K562 (cell line): Measurements from ENCODE around the gene CCDC85B. TPM values are rescaled to one million over a fixed set of nuclear protein-coding genes. Genes with fewer than 3 reads are reported as not detected.
A peak's percentile ranks its signal among the peaks of the same experiment; 100 is the strongest.

Experiments
- FOXK2 ChIP-seq, 2 experiments: fragments of 450-650 bp; IDR thresholded peaks in 1 of 2; conservative IDR thresholded peaks in 1 of 2; 2 replicates each; pipeline ENCODE4 v1.6.1; 2016; ENCODE audit warnings: low read depth in 2 of 2, mild to moderate bottlenecking in 1 of 2
- HNRNPH1 ChIP-seq: fragments of 200-400 bp; formaldehyde crosslinking; optimal IDR thresholded peaks from 2 replicates; pipeline ENCODE3; 2017; ENCODE audit warnings: low read depth, mild to moderate bottlenecking, low read length, moderate library complexity
- HNRNPUL1 ChIP-seq: fragments of 200-400 bp; formaldehyde crosslinking; IDR thresholded peaks from 2 replicates; pipeline ENCODE4 v1.6.1; 2017; ENCODE audit warnings: low read length
- KAT8 ChIP-seq: fragments of 450-650 bp; IDR thresholded peaks from 2 replicates; pipeline ENCODE4 v1.6.1; 2016; ENCODE audit warnings: low read depth, mild to moderate bottlenecking
- MBD1 ChIP-seq: fragments of 250-450 bp; sonication (Bioruptor Pico); IDR thresholded peaks from 2 replicates; pipeline ENCODE4 v1.8.0; 2022; ENCODE audit warnings: inconsistent platforms
- MEIS2 ChIP-seq: fragments of 450-650 bp; IDR thresholded peaks from 2 replicates; pipeline ENCODE4 v1.6.1; 2014; ENCODE audit warnings: mild to moderate bottlenecking; ENCODE audit not compliant: partially characterized antibody
- RB1 ChIP-seq: fragments of 450-650 bp; IDR thresholded peaks from 2 replicates; pipeline ENCODE4 v1.6.1; 2017; ENCODE audit warnings: low read depth, mild to moderate bottlenecking
- RFX7 ChIP-seq: fragments of 250-450 bp; sonication (Bioruptor Pico); IDR thresholded peaks from 2 replicates; pipeline ENCODE4 v1.5.1; 2021; ENCODE audit warnings: mild to moderate bottlenecking
- ZBTB2 ChIP-seq: fragments of 450-650 bp; IDR thresholded peaks from 2 replicates; pipeline ENCODE4 v1.6.1; 2016; ENCODE audit warnings: antibody characterized with exemption
- ZNF121 ChIP-seq: sonication (generic); formaldehyde crosslinking; conservative IDR thresholded peaks from 2 replicates; pipeline ENCODE4 v1.8.0; 2022; ENCODE audit warnings: missing genetic modification reagents
- ZNF318 ChIP-seq, 2 experiments: fragments of 450-650 bp; IDR thresholded peaks; 2 replicates each; pipeline ENCODE4 v1.6.1; 2016; ENCODE audit warnings: mild to moderate bottlenecking in 2 of 2, borderline replicate concordance in 1 of 2, low read depth in 1 of 2, moderate library complexity in 1 of 2
- ZNF511 ChIP-seq: sonication (generic); formaldehyde crosslinking; IDR thresholded peaks from 2 replicates; pipeline ENCODE4 v1.8.0; 2022; ENCODE audit warnings: mild to moderate bottlenecking, missing genetic modification reagents
- ZNF668 ChIP-seq: fragments of 250-450 bp; sonication (Bioruptor Pico); IDR thresholded peaks from 2 replicates; pipeline ENCODE4 v1.8.0; 2022; ENCODE audit warnings: mild to moderate bottlenecking, inconsistent platforms
- polyA plus RNA-seq, 8 experiments: library from polyadenylated mRNA; depleted of rRNA in 4 of 8; stranded (reverse) in 5 of 8; unstranded in 3 of 8; fragments of >200 nt; fragmentation: Nextera tagmentation in 2 of 8; fragmentation: Illumina TruSeq in 1 of 8; extraction: Ambion mirVana in 2 of 8; extraction: Trizol in 1 of 8; gene quantifications; 2 replicates each; pipeline versions ENCODE4 v1.2.1 to v1.2.3, GENCODE V29; 2011 to 2014; ENCODE audit warnings: inconsistent platforms in 1 of 8, missing spikeins in 1 of 8
- total RNA-seq, 7 experiments: library from RNA; depleted of rRNA in 6 of 7; stranded (reverse); fragments of >200 nt in 6 of 7; fragmentation: Illumina TruSeq in 2 of 7; extraction: Trizol in 2 of 7; gene quantifications; 2 replicates each; pipeline versions ENCODE4 v1.2.1 to v1.2.3, GENCODE V29; 2011 to 2021; ENCODE audit warnings: low replicate concordance in 1 of 7

Gene CCDC85B
- total and polyA plus RNA-seq, 9 of the 15 experiments (the other 6 are each of a cell fraction or from before 2014, with no cell fraction given): 0.14 to 138 (median 6.2) TPM

GRCh38 chr11:65900125-65900898, 9.8 kb downstream of the CCDC85B start, which contains the start of gene FOSL1 (continued):
- TF ChIP-seq ZNF318 (IDR thresholded peaks at IDR 0.05; ENCODE audit: borderline replicate concordance in 1 of 2, low read depth in 1 of 2): 0 out of 4 replicates have a peak, but pooled peaks of 1 of the 2 experiments have one; percentile 22
- peak in 1 of 2 experiments; percentile 98; a peak in 2 of 4 replicates for TF ChIP-seq FOXK2 (conservative IDR thresholded peaks at IDR 0.05 in 1 of 2, IDR thresholded peaks at IDR 0.05 in 1 of 2; ENCODE audit: low read depth in 2 of 2)
- peak; percentile 53 for TF ChIP-seq ZNF511 (CRISPR knock-in tag)
- no peak for TF ChIP-seq HNRNPUL1
- peak; percentile 67; the same call in 1 of the 2 replicates for TF ChIP-seq RB1
- TF ChIP-seq ZBTB2: no peak
- TF ChIP-seq ZNF121 (CRISPR knock-in tag): no peak
- no peak for TF ChIP-seq MBD1 (CRISPR knock-in tag)
- TF ChIP-seq RFX7: no peak
- no peak for TF ChIP-seq KAT8
- TF ChIP-seq HNRNPH1: no peak
- no peak for TF ChIP-seq MEIS2
- TF ChIP-seq ZNF668: no peak
